Neural cell (in vitro differentiated cells): Measurements from ENCODE around the gene CACNA1A. TPM values are rescaled to one million over a fixed set of nuclear protein-coding genes. Genes with fewer than 3 reads are reported as not detected.

Experiments
- H2AFZ ChIP-seq: fragments of 200-600, 300-800 bp; sonication (generic), shearing (Covaris generic); 2 replicates; pipeline ENCODE4 v1.6.0; 2014; ENCODE audit warnings: low read depth, mild to moderate bottlenecking, antibody characterized with exemption, low read length, moderate library complexity
- H3F3A ChIP-seq: fragments of 200-600 bp; shearing (Covaris generic); 2 replicates; pipeline ENCODE4 v1.6.1; 2016; ENCODE audit warnings: mild to moderate bottlenecking, moderate library complexity, mixed read lengths, antibody characterized with exemption, low read length; ENCODE audit not compliant: insufficient read depth, poor library complexity, severe bottlenecking
- H3K27ac ChIP-seq: fragments of 200-600, 300-800 bp; sonication (generic), shearing (Covaris generic); 2 replicates; pipeline ENCODE4 v1.5.1; 2014; ENCODE audit warnings: mild to moderate bottlenecking, low read length, moderate library complexity
- H3K27me3 ChIP-seq: fragments of 300-800, 200-600 bp; sonication (generic), shearing (Covaris generic); 2 replicates; pipeline ENCODE4 v1.6.0; 2014; ENCODE audit warnings: mild to moderate bottlenecking, low read depth, low read length, moderate library complexity; ENCODE audit not compliant: insufficient read depth
- H3K36me3 ChIP-seq: fragments of 300-800, 200-600 bp; sonication (generic), shearing (Covaris generic); 2 replicates; pipeline ENCODE4 v1.5.1; 2014; ENCODE audit warnings: mild to moderate bottlenecking, antibody characterized with exemption, low read length, moderate library complexity; ENCODE audit not compliant: insufficient read depth
- H3K4me2 ChIP-seq: fragments of 300-800, 200-600 bp; sonication (generic), shearing (Covaris generic); 2 replicates; pipeline ENCODE4 v1.6.0; 2014; ENCODE audit warnings: mild to moderate bottlenecking, low read length
- H3K4me3 ChIP-seq: fragments of 300-800, 200-600 bp; sonication (generic), shearing (Covaris generic); 2 replicates; pipeline ENCODE4 v1.5.1; 2014; ENCODE audit warnings: mild to moderate bottlenecking, low read length, moderate library complexity
- H3K79me2 ChIP-seq: fragments of 200-600 bp; shearing (Covaris generic); replicated peaks from 2 replicates; pipeline ENCODE4 v1.6.0; 2014; ENCODE audit warnings: mild to moderate bottlenecking, low read length, moderate library complexity; ENCODE audit not compliant: insufficient read depth
- H3K9ac ChIP-seq: fragments of 300-800, 200-600 bp; sonication (generic), shearing (Covaris generic); 2 replicates; pipeline ENCODE4 v1.6.1; 2016; ENCODE audit warnings: mild to moderate bottlenecking, low read length, mixed read lengths
- H3K9me2 ChIP-seq: fragments of 200-600 bp; shearing (Covaris generic); 2 replicates; pipeline ENCODE4 v1.6.1; 2016; ENCODE audit warnings: mild to moderate bottlenecking, low read length, mixed read lengths; ENCODE audit not compliant: insufficient read depth
- H3K9me3 ChIP-seq: fragments of 200-600, 300-800 bp; sonication (generic), shearing (Covaris generic); 2 replicates; pipeline ENCODE4 v1.6.1; 2016; ENCODE audit warnings: mild to moderate bottlenecking, mixed run types, low read length, moderate library complexity, mixed read lengths
- H4K20me1 ChIP-seq: fragments of 200-600 bp; shearing (Covaris generic); 2 replicates; pipeline ENCODE4 v1.6.1; 2016; ENCODE audit warnings: mild to moderate bottlenecking, mixed run types; ENCODE audit not compliant: insufficient read depth
- CTCF ChIP-seq: fragments of 450-650 bp; IDR thresholded peaks from 2 replicates; pipeline ENCODE4 v1.5.1; 2014; ENCODE audit warnings: antibody characterized with exemption, mild to moderate bottlenecking, moderate library complexity; ENCODE audit not compliant: poor library complexity, severe bottlenecking
- EP300 ChIP-seq: fragments of 450-650 bp; conservative IDR thresholded peaks from 2 replicates; pipeline ENCODE4 v1.6.1; 2014; ENCODE audit warnings: antibody characterized with exemption, mild to moderate bottlenecking, moderate library complexity; ENCODE audit not compliant: poor library complexity, severe bottlenecking
- EZH2 ChIP-seq: fragments of 200-600, 300-800 bp; shearing (Covaris generic), sonication (generic); IDR thresholded peaks from 2 replicates; pipeline ENCODE4 v1.6.1; 2014; ENCODE audit warnings: antibody characterized with exemption, low read length, borderline replicate concordance, mild to moderate bottlenecking; ENCODE audit not compliant: insufficient read depth, poor library complexity, severe bottlenecking
- MXI1 ChIP-seq: fragments of 450-650 bp; conservative IDR thresholded peaks from 2 replicates; pipeline ENCODE4 v1.6.1; 2014; ENCODE audit warnings: antibody characterized with exemption, mild to moderate bottlenecking; ENCODE audit not compliant: poor library complexity, severe bottlenecking
- POLR2AphosphoS5 ChIP-seq: IDR thresholded peaks from 2 replicates; pipeline ENCODE4 v1.6.1; 2012
- RAD21 ChIP-seq: fragments of 450-650 bp; conservative IDR thresholded peaks from 2 replicates; pipeline ENCODE4 v1.6.1; 2014; ENCODE audit warnings: antibody characterized with exemption, mild to moderate bottlenecking, moderate library complexity
- REST ChIP-seq: IDR thresholded peaks from 2 replicates; pipeline ENCODE4 v1.6.1; 2012; ENCODE audit warnings: borderline replicate concordance
- SMC3 ChIP-seq: fragments of 450-650 bp; conservative IDR thresholded peaks from 2 replicates; pipeline ENCODE4 v1.6.1; 2014; ENCODE audit warnings: antibody characterized with exemption, mild to moderate bottlenecking, moderate library complexity; ENCODE audit not compliant: poor library complexity
- TAF1 ChIP-seq: IDR thresholded peaks from 2 replicates; pipeline ENCODE4 v1.6.1; 2012; ENCODE audit warnings: low read depth
- polyA plus RNA-seq: library from polyadenylated mRNA; depleted of rRNA; stranded (reverse); fragments of >200 nt; gene quantifications from 2 replicates; pipeline ENCODE4 v1.2.3, GENCODE V29; 2014

The CACNA1A gene
- polyA plus RNA-seq, 1 donor from 2014 or later = 6.9 TPM

- H3K9ac ChIP-seq = no peak overlapping the region
- H3K27me3 ChIP-seq = no peaks in the 10 kb centered on the region
- no peak overlapping the region for H3K4me2 ChIP-seq
- H4K20me1 ChIP-seq = no peaks in the 10 kb centered on the region
- H3K9me2 ChIP-seq = no peaks in the 10 kb centered on the region
- H3K9me3 ChIP-seq = no peaks in the 10 kb centered on the region
- H2AFZ ChIP-seq = no peak overlapping the region
- no peaks in the 10 kb centered on the region for H3F3A ChIP-seq
- H3K36me3 ChIP-seq = peaks cover 5% of the 10 kb centered on the region
- H3K4me3 ChIP-seq = no peak overlapping the region
- H3K27ac ChIP-seq = no peak overlapping the region
- H3K79me2 ChIP-seq = no peaks in the 10 kb centered on the region
- TF ChIP-seq EZH2 (no peak), REST (no peak), EP300 (no peak), CTCF (no peak), MXI1 (no peak), SMC3 (no peak), POLR2AphosphoS5 (no peak), RAD21 (no peak), TAF1 (no peak)
Observed at GRCh38 chr19:13229246-13229645, 277.0 kb downstream of the CACNA1A start.

- Histone ChIP-seq H3K27ac (no peak overlapping the region), H2AFZ (no peak overlapping the region), H3K36me3 (peaks cover 5% of the 10 kb centered on the region), H3K4me2 (no peak overlapping the region), H3K27me3 (no peaks in the 10 kb centered on the region), H4K20me1 (no peaks in the 10 kb centered on the region), H3K79me2 (no peaks in the 10 kb centered on the region), H3K9ac (no peak overlapping the region), H3F3A (no peaks in the 10 kb centered on the region), H3K4me3 (no peak overlapping the region), H3K9me3 (no peaks in the 10 kb centered on the region), H3K9me2 (no peaks in the 10 kb centered on the region)
- TF ChIP-seq REST (no peak), SMC3 (no peak), RAD21 (no peak), CTCF (no peak), EP300 (no peak), EZH2 (no peak), POLR2AphosphoS5 (no peak), MXI1 (no peak), TAF1 (no peak)
Observed at GRCh38 chr19:13228561-13228960, 277.7 kb downstream of the CACNA1A start.
